ENCODE results near the gene GNA12. TPM values are rescaled to one million over a fixed set of nuclear protein-coding genes. Genes with fewer than 3 reads are reported as not detected.

GNA12 gene
- total and polyA plus RNA-seq, 9 of the 15 experiments (the other 6 are each of a cell fraction or from before 2014, with no cell fraction given) = 0.65 to 32.7 (median 9.6) TPM

GRCh38 chr7:2869981-2870380 lies 25.9 kb upstream of the GNA12 start:
- Histone ChIP-seq H3K4me1 (replicated peaks in 1 of 2; ENCODE audit: control insufficient read depth in 2 of 2, insufficient read depth in 2 of 2, low read length in 2 of 2) (peaks cover 0 to 18% of the 10 kb centered on the region in 2 experiments; a peak in 2 of 5 replicates), H4K20me1 (replicated peaks; ENCODE audit: control insufficient read depth, insufficient read depth, low read length) (peaks cover 9% of the 10 kb centered on the region), H3K27ac (ENCODE audit: extremely low read depth, low read depth, low read length) (no peak overlapping the region), H3K36me3 (ENCODE audit: control insufficient read depth, insufficient read depth, low read length) (no peaks in the 10 kb centered on the region), H3K9me3 (replicated peaks; ENCODE audit: control insufficient read depth, insufficient read depth, low read depth, low read length) (no peaks in the 10 kb centered on the region), H3K79me2 (ENCODE audit: control insufficient read depth, insufficient read depth, low read length) (no peaks in the 10 kb centered on the region), H3K4me2 (ENCODE audit: insufficient read depth, low read length) (no peak overlapping the region), H2AFZ (ENCODE audit: low read depth, low read length) (no peak overlapping the region), H3K9me1 (ENCODE audit: control insufficient read depth, insufficient read depth, low read length) (no peaks in the 10 kb centered on the region), H3K27me3 (ENCODE audit: control insufficient read depth in 2 of 2, insufficient read depth in 2 of 2, low read length in 2 of 2) (peaks cover 15 to 51% of the 10 kb centered on the region in 2 experiments), H3K4me3 (no peak overlapping the region), H3K9ac (ENCODE audit: insufficient read depth in 1 of 2, low read depth in 2 of 2, low read length in 2 of 2) (no peak overlapping the region)
- intact Hi-C loops (cut with micrococcal nuclease) = loop anchor here (5.0 to 10.0 kb wide), 2 partner anchors 195 to 287 kb away; no protein-coding TSS in a partner anchor
- ATAC-seq (no peak), FAIRE-seq (no peak), DNase-seq (ENCODE audit: extremely low read depth in 1 of 4, low spot score in 3 of 4) (no peak)
- ChIA-PET POLR2A (no interaction called here), CTCF (ENCODE audit: low intra/inter-chr PET ratio) (no interaction called here)
- BruUV-seq (replicated peaks) = no TSS peak
- WGBS (ENCODE audit: insufficient coverage, low coverage, missing lambda C conversion rate) = 17% methylated on average over 11 of the region's 15 CpGs
- TF ChIP-seq E2F1 (CRISPR knock-in tag; IDR thresholded peaks at IDR 0.05) (no peak), U2AF2 (optimal IDR thresholded peaks at IDR 0.05; ENCODE audit: low read depth, low read length) (no peak), ZNF785 (CRISPR knock-in tag; IDR thresholded peaks at IDR 0.05) (no peak), TCFL5 (CRISPR knock-in tag; conservative IDR thresholded peaks at IDR 0.05) (no peak), MAFK (IDR thresholded peaks at IDR 0.05; ENCODE audit: low read length) (no peak), CHD2 (IDR thresholded peaks at IDR 0.05; ENCODE audit: low read depth, low read length) (no peak)
- in situ Hi-C loops (cut with MboI) = loop anchor here (5.0 to 25.0 kb wide), 2 partner anchors 287 to 1017 kb away; no protein-coding TSS in a partner anchor

Measured in K562 (cell line).